ENCODE measurements around the gene AKR7A2.
A peak's percentile ranks its signal among the peaks of the same experiment; 100 is the strongest.

The AKR7A2 gene

DNA sequence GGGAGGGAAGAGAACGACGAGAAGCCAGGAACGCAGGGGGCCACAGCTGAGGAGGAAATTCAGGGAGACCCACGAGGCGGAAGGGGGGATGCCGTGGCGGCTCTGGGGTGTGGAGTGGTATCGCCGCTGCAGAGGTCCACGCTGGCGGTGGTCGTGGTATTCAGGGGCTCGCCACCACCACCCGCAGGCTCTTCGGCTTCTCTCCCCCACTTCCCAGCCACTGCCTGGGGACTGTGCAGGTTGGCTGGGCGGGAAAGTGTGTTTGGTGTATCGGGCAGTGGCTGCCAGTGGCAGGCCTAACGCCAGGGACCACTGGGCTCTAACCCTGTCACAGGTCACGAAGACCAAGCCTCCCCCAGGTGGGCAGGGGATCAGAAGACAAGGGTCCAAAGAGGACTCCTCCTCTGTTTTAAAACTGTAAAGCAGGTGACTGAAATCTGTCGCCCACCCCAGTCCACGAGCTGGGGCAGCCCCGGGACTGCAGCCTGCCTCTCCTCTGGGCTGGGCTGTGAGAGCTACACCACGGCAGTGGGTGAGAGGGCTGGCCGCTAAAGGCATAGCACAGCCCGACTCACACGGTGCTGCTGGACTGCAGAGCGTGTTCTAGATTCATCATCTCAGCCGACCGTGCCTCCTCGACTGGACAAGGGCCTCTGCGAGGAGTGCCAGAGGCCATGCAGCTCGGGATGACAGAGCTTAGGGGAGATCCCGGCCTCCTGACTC is 31.1 kb upstream of the AKR7A2 start:
- no peak for DNase-seq

DNA sequence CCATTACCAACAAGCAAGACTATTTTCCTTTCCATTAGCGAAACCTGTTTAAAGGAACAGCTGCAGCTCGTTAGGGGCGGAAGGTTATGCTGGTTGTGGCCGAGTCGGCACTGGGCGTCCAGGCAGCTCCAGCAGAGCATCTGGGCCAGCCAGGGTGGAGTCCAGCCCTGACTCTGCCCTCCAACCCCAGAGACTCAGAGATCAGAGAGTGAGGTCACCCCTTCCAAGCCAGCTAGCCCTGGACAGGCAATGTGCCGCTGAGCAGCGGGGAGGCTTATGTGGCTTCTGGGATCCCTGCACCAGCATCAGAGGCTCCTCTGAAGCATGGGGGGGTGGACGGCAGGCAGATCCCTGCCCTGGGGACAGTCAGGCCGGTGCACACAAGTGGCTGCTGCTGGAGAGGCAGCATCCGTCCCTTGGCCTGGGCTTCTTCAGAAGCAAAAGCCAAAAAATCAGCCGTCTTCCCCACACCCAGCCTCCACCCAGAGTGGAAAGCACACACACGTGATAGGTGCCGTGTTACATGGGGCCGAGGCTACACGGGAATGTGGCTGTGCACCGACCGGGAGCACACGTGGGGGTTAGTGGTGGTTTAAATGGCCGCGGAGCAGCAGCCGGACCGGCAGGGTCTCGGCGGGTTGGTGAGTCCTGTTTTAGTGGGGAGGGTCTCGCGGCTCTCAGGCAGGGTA is 30.3 kb upstream of the AKR7A2 start:
- DNase-seq, result no peak

DNA sequence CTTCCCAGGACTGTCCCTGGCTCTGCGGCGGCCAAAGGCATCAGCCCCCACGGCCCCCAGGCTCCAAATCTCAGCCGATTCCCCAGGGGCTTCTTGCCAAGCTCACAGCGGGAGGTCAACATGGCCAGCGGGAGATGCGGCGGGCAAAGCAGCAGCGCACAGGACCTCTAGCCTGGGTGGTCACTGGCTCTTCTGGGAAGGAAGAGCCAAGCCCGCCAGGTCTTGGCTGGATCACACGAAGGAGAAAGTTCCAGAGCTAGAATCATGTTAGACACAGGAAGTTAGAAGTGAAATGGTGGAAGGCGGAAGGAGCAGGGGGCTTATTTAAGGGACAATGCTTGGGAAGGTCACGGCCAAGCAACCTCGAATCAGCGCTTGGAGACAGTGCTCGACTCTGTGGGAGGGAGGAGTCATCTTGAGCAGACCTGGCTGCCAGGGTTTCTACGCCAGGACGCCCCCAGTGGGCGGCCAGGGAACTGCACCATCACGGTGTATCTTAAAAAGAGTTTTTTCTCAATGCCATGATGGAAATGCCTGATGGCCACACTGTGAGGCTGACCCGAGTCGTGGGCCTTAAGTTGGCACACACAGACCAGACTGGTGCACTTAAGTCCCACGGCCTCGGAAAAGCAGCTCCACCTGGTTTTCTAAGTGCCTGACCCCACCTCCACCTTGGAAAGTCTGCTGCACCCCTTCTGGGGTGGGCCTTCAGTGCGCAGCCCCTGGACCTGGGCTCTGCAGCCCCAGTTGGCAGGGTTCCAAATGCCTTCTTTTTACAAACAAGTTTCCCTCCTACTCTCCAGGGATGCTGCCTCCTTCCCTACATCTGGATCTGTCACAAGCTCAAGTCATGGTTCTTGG is 29.5 kb upstream of the AKR7A2 start:
- peak; percentile 85 to 88 for DNase-seq

DNA sequence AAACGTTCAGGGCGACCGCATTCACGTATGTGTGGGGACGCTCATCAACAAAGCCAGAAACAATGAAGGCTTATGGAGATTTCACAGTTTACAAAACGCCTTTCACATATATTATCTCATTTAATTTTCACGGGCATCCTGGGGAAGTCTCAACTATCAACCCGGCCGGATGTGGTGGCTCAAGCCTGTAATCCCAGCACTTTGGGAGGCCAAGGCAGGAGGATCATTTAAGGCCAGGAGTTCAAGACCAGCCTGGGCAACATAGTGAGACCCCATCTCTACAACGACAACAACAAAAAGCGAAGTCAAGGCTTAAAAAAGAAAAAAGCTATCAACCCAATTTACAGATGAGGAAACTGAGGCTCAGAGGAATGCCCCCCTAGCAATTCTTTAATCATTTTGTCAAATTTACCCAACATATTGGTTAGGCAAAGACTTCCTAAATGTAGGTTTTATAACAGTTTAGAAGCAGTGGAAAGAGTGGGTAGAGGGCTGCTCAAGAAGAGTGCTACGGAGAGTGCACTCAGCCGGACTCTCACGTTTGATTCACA is 28.5 kb upstream of the AKR7A2 start:
- DNase-seq, result no peak

DNA sequence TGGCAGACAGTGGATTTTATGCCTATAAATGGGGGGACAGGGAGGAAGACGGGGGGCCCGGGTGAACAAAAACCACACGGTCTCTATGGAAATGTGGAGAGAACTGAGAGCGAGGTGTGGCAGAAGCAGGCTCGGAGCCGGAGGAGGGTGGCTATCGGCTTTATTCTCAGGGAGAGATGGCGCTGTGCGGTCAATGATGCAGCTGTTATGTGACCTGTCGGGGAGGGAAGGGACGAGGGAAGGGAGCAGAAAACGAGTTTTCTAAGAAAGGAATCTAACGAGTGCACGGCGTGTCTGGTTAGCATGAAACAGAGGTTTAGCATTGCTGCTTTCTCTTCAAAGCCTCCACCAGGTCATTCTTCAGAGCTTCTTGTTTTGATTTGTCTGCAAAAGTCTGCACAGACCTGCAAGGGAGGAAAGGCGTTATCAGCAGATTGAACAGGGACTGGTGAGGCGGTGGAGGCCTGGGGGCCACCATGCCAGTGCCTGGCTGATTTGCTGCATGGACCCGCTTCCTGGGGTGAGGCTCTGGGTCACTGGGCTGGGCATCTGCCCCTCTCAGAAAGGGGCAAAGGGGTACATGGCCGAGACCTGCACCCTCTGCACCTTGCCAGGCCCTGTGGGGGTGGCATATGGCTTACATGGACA is 27.4 kb upstream of the AKR7A2 start:
- no peak for DNase-seq

DNA sequence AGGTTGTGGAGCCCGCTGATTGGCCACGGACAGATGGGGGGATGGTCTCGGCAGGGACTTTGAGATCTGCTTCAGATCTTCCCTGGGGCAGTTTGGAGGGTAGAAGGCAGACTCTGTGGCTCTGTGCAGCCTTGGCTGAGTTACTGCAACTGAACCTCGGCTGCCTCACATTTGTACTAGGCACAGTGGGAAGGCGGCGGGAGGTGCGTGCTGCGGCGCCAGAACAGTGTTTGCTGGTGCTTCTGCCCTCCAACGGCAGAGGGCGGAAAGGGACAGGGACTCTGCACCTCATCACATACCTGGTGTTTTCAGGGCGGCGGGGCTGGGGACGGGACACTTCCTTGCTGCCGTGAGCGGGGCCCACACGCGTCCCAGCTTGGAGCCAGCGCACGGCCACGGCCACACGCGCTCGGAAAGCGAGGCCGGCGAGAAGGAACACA is 26.4 kb upstream of the AKR7A2 start:
- no peak for DNase-seq

DNA sequence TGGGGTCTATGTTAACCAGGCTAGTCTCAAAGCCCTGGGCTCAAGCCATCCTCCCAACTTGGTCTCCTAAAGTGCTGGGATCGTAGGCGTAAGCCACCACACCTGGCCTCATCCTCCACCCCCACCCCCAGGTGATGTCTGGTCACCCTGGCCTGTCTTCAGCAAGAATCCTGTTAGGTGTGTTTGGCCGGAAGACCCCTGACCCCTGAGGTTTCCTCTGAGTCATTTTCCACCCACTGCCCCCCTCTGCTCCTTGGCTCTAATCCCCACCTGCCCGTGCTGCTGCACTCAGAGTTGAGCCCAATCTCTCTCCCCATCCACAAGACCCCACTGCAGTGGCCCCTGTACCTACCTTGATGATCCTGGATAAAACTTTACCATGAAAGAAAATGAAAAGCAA is 25.3 kb upstream of the AKR7A2 start:
- no peak for DNase-seq

DNA sequence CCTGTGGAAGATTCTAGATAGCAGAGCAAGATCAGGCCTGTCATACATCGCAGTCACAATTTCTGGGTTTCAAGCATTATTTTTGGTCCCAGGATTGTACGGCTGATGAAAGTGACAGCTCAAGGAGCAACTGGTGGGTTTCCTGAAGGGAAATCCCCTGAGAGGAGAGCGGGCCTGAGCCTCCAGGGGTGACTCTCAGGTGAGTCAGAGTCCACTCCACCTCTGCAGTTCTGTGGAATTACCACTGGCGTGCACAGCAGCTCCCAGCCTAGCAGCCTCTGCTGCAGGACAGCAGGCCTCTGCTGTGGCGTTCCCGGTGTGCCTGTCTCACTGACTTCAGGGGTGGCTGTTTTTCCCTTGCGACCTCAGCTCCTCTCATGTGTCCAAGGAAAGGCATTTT is 24.6 kb upstream of the AKR7A2 start:
- peak; percentile 67 to 79 for DNase-seq

DNA sequence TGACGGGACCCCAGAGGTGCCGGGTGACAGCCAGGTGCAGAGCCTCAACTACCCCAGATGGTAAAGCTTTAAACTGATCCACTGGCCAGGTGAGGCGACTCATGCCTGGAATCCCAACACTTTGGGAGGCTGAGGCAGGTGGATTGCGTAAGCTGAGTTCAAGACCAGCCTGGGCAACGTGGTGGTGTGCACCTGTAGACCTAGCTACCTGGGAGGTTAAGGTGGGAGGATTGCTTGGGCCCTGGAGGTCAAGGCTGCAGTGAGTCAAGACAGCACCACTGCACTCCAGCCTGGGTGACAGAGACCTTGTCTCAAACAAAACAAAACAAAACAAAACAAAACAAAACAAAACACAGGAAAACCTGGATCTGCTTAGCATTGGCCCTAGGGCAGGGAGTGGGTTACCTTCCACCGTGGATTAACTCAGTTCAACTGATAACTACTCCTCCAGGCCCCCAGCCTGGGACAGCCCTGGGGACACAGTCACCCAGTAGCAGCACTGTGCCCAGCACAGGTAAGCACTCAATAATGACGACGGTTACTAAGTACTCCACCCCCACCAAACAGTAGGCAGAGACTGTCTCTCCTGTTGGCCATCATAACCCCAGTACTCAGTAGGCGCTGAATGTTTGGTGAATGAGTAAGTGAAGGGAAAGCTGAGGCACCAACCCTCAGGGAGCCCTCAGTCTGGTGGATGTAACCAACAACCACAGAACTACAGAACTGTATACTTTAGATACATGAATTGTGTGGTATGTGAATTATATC is 21.8 kb upstream of the AKR7A2 start:
- DNase-seq, result no peak

DNA sequence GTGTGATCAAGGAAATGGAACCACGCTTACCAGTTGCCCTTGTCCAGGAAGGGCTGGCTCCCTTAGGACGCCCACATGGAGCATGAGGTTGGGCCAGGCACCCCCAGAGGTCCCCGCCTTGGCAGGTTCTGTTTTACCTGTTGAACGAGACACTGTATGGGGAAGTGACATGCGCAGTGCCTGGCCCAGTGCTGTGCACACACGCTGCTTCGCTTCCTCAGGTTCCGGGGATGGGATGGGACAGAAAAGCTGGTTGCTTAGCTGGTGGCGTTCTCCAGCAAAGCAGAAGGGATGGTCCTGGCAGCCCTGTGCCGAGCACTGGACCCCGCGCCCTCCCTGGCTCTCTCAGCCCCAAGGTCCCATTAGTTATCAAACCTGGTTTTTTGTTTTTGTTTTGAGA is 20.9 kb upstream of the AKR7A2 start:
- no peak for DNase-seq

DNA sequence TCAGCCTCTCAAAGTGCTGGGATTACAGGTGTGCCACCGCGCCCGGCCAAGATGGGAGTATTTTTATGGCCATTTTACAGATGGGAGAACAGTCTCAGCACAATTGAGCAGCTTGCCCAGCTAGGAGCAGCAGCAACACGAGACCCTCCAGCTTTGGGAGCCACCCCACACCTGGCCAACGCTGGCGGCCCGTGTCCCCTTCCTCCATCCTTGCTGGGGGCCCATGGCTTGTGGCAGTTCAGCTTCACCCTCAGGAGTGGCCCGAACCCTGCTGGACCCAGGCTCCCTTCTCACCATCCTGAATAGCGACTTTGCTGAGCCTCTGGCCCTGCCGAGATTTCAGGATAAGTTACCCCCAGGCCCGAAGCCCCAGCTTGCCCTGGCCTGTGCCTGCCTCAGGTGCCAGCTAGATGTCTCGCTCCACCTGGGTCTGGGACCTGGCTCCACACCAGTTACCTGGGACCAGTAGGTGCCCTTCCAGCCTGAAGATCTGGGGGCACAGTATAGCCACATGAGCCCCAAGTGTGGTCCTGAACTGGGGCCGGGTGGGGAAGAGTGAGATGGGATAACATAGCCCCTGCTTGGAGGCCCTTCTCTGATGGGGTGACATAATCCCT is 19.4 kb upstream of the AKR7A2 start:
- no peak for DNase-seq

DNA sequence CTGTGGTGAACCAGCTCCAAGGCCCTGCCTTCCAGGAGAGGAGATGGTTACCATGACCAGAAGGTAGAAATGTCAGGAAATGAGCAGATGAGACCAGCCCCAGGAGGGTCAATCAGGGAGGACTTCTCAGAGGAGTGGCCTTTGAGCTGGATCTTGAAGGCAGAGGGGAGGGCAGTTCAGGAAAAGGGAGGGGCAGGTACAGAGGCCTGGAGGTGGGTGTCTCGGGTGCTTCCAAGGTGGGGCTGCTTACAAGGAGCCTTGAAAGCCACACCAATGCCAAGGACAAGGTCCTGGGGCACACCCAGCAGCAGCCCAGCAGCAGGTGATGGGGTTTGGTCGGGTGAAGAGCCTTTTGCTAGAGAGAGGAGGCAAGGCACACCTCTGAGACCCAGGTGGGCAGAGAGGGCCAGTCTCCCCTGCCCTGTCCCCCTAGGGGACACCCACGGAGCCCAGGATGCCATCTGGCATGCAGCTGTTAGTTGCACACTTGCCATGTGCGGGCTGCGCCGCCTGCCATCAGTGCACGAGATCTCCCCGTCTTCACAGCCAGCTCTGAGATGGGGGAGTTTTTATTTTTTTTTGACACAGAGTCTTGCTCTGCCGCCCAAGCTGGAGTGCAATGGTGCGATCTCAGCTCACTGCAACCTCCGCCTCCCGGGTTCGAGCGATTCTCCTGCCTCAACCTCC is 18.6 kb upstream of the AKR7A2 start:
- no peak for DNase-seq

DNA sequence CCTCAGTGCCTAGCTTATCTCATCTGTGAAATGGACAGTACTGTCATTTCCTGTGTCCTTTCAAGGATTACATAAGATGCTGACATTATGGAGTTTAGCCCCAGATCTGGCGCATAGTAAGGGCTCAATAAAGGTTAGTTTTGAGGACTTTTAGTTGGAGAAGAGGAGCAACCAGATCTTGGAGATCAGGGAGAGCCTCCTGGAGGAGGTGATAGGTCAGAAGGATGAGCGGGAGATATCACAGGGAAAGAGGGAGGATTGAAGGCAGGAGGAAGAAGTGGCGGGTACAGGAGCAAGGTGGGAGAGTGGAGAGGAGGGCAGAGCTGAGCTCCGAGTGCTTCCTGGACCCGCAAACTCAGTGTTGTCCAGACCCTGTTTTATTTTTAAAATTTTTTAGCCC is 17.7 kb upstream of the AKR7A2 start:
- DNase-seq, result no peak

DNA sequence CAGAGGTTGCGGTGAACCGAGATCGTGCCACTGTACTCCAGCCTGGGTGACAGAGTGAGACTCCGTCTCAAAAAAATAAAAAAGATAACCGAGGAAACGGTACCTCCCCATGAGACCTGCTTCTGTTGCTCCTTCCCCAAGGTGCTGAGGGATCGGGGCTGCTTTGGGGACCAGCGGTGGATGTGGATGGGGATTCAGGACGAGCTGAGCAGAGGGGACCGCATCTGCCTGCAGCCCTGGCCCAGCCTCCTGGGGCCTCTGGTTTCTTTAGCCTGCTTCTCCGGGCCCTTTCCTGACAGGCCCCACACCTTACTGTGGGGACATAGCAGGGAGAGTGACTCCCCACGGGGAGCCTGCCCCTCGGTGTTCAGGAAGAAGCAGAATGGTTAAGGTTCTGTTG is 17.2 kb upstream of the AKR7A2 start:
- no peak for DNase-seq

DNA sequence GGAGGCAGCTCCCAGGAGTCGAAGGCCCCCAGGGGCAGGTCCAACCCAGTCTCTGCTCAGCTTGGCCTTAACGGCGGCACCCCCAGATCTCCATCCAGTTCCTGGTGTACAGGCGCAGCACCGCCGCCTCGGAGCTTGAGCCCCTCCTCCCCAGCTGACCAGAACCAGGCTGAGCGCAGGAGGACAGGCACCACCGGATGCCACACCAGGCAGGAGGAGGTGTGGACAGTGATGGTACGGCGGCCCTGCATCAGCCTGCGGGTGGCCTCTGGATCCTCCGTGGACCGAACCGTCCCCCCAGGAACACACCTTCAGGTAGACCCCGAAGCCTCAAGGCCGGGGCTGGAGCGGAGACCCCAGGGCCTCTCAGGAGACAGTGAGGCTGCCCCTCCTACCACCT is 16.5 kb upstream of the AKR7A2 start:
- DNase-seq, result no peak

DNA sequence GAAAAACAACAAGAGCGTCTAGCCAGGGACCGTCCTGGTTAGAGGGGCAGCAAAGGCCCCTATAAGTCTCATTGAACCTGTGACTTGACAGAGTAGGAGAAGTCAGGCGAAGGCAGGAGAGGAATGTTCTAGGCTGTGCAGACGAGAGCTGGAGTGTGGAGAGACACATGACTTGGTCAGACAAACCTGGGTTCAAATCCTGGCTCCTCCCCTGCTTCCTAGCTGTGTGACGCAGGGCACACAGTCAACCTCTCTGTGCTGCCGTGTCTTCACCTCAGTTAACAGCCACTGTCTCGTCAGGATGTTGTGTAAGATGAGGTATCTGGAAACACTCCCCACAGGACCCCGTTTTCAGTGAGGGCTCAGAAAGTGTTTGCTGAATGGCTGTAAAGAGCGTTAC is 15.8 kb upstream of the AKR7A2 start:
- no peak for DNase-seq

DNA sequence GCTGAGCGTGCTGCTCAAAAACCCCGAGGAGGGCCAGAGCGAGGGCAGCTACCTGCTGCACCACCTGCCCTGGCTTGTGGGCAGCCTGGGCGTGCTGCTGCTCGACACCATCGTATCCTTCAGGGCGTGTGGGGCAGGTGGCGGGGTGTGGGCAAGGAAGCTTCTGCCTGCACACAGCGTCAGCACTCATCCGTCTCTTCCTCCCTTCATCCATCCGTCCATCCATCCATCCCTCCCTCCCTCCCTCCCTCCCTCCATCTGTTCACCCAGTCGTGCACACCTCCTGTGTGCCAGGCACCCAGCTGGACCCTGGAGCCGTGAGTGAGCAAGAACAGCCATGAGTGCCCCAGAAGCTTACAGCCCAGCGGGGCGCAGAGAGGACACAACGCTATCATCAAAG is 15.4 kb upstream of the AKR7A2 start:
- no peak for DNase-seq

DNA sequence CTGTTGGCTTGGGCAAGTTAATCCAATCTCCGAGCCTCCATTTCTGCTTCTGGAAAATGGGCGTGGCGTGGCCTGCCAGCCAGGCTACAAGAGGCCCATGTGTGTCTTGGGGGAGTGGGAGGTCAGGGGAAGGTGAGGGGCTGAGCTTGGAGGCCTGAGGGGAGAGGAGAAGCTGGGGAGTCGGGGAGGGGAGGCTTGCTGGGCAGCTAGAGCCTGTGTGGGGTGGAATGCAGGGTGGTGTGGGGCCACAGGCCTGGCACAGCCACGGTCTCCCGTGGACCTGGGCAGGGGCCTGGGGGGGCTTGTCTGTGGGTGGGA is 14.8 kb upstream of the AKR7A2 start:
- DNase-seq, result no peak

DNA sequence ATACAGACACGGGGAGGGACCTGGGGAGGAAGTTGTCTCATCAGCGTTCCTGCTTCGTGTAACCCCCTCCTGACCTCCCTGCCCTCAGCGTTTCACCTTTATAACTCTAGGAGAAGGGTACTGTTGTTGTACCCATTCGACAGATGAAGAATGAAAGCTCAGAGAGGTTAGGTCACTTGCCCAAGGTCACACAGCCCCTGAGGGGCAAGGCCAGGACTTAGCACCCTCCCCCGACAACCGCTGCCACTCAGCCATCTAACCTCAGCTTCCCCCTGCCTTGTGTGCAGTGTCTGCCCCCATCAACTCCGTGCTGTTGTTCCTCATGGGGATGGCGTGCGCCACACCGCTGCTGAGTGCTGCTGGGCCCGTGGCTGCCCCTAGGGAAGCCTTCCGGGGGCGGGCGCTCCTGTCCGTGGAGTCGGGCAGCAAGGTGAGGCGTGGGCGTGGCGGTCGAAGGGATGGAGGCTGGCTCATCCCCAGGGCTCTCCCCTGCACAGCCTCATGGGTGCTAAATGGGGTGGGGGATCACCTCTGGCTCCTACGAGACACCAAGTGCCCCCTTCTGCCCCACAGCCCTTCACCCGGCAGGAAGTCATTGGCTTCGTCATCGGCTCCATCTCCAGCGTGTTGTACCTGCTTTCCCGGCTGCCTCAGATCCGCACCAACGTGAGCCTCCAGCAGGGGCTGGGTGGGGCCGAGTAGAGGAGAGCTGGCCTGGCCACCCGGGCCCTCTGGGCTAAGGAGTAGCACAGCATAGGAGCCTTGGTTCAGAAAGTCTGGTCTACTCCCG is 14.2 kb upstream of the AKR7A2 start:
- DNase-seq, result no peak

DNA sequence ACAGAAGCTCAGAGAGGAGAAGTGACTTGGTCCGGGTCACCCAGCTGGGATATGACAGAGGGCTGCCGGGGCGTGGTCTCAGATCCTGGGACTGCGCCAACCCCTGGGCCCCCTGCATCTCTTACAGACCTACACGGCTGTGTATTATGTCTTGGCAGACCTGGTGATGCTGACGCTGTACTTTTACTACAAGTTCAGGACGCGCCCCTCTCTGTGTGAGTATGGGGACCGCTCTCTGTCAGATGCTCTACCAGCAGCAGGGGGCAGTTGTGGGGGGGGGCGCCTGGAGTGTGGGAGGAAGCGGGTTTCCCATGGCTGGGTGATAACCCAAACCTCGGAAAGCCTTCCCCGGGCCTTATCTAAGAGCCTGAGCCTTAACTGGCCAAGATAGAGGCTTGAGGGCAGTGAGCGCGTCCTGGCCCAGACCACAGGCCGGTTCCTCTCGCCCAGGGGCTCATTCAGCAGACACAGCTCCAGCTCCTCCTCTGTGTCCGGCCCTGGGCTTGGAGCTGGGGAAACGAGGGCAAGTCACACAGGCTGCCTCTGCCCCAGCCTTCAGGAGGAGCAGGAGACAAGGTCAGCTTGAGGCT is 13.5 kb upstream of the AKR7A2 start:
- no peak for DNase-seq

Measured in activated CD4-positive, alpha-beta T cell treated with anti-CD3 and anti-CD28 coated beads, Interleukin-2, amount 50 U/mL, for 48 hours (primary cell).